A673 (cell line): ENCODE measurements around the gene ERVFRD-1. TPM values are rescaled to one million over a fixed set of nuclear protein-coding genes. Genes with fewer than 3 reads are reported as not detected.
A peak's percentile ranks its signal among the peaks of the same experiment; 100 is the strongest.
"Not testable (repeated sequence)": the region's sequence is repeated elsewhere in the genome, so short reads cannot be mapped to it uniquely, and the experiment has no call there.

Experiments
- BruUV-seq: library from RNA; stranded (reverse); fragments of 400-500 nt; replicated peaks from 2 replicates; lab custom pipeline; 2021; lab: Mats Ljungman, UMichigan
- CTCF ChIA-PET: fragments of 300-600 bp; sonication (Branson Sonifier 250); formaldehyde crosslinking; loops from one replicate; lab custom pipeline; 2022; ENCODE audit warnings: antibody characterized with exemption; lab: Charles Lee
- POLR2A ChIA-PET: fragments of 300-600 bp; sonication (Branson Sonifier 250); formaldehyde crosslinking; loops from one replicate; lab custom pipeline; 2022; ENCODE audit warnings: antibody characterized with exemption; ENCODE audit not compliant: low non-redundant PET; lab: Charles Lee
- DNase-seq: peaks from one replicate; pipeline ENCODE4 v3.0.0-alpha.2; 2015; ENCODE audit warnings: low spot score
- H3K27ac ChIP-seq: fragments of 200-600 bp; sonication (generic); 2 replicates; pipeline ENCODE4 v1.5.1; 2016; ENCODE audit warnings: mixed run types, low read depth, mild to moderate bottlenecking, mixed read lengths, antibody characterized with exemption, low read length; ENCODE audit not compliant: poor library complexity, severe bottlenecking
- H3K27me3 ChIP-seq: fragments of 200-600 bp; sonication (generic); replicated peaks from 2 replicates; pipeline ENCODE4 v1.6.1; 2017; ENCODE audit warnings: mixed run types, low read depth, mild to moderate bottlenecking, mixed read lengths, antibody characterized with exemption, low read length; ENCODE audit not compliant: insufficient read depth, poor library complexity
- H3K36me3 ChIP-seq: fragments of 200-600 bp; sonication (generic); 2 replicates; pipeline ENCODE4 v1.6.1; 2016; ENCODE audit warnings: mixed run types, mild to moderate bottlenecking, mixed read lengths, antibody characterized with exemption, low read length; ENCODE audit not compliant: insufficient read depth, poor library complexity, severe bottlenecking
- H3K4me1 ChIP-seq: fragments of 200-600 bp; sonication (generic); 2 replicates; pipeline ENCODE4 v1.6.1; 2017; ENCODE audit warnings: mixed run types, mild to moderate bottlenecking, mixed read lengths, antibody characterized with exemption, low read length; ENCODE audit not compliant: insufficient read depth, poor library complexity, severe bottlenecking
- H3K4me3 ChIP-seq: fragments of 200-600 bp; sonication (generic); 2 replicates; pipeline ENCODE4 v1.5.1; 2016; ENCODE audit warnings: low read depth, mixed run types, mild to moderate bottlenecking, mixed read lengths, low read length; ENCODE audit not compliant: poor library complexity, severe bottlenecking
- H3K9me3 ChIP-seq: fragments of 200-600 bp; sonication (generic); 2 replicates; pipeline ENCODE4 v1.6.1; 2016; ENCODE audit warnings: mixed run types, low read depth, mild to moderate bottlenecking, mixed read lengths, antibody characterized with exemption, low read length; ENCODE audit not compliant: poor library complexity, severe bottlenecking
- CTCF ChIP-seq: fragments of 300-800, 200-600 bp; sonication (generic); conservative IDR thresholded peaks from 2 replicates; pipeline ENCODE4 v1.5.1; 2017; ENCODE audit warnings: low read depth, mild to moderate bottlenecking, antibody characterized with exemption, low read length, moderate library complexity, mixed read lengths
- EZH2 ChIP-seq: fragments of 200-600 bp; sonication (generic); IDR thresholded peaks from 2 replicates; pipeline ENCODE4 v1.6.1; 2017; ENCODE audit warnings: borderline replicate concordance, low read depth, mild to moderate bottlenecking, mixed read lengths, antibody characterized with exemption, low read length; ENCODE audit not compliant: poor library complexity, severe bottlenecking
- intact Hi-C: fragments of 100-400 bp; cut with micrococcal nuclease; formaldehyde crosslinking; loops from one replicate; pipeline ENCODE4 v1.10.0; 2022; ENCODE audit not compliant: unreplicated experiment
- total RNA-seq: library from RNA; stranded (reverse); gene quantifications from 2 replicates; pipeline ENCODE4 v1.2.3, GENCODE V29; 2021

Gene ERVFRD-1
- total RNA-seq, 1 experiment from 2014 or later = 0.11 TPM

DNA sequence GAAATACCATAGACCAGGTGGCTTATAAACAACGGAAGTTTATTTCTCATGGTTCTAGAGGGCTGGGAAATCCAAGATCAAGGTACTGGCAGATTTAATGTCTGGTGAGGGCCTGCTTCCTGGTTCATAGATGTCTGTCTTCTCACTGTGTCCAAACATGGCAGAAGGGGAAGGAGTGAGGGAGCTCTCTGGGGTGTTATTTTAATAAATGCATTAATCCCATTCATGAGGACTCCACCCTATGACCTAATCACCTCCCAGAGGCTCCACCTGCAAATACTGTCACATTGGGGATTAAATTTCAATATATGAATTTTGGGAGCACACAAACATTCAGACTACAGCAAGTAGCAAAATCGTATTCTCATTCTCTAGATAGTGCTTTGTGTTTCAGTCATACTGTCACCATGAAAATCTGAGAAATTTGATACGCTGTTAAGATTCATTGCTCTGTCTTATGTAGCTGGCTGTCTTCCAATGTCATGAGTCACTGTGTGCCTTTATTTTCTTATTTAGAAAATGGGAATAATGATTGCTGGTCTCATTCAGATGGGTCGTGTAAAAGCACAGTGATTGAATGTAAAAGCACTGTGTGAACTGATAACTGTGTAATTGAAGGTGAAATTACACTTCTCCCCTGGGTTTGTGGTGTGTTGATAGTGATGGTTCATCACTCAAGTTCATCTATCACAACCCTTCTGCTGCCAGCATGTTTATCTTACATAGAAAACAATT is 8.9 kb upstream of the ERVFRD-1 start:
- POLR2A ChIA-PET = no interaction called here

GRCh38 chr6:11115808-11116536 is 4.4 kb upstream of the ERVFRD-1 start:
- H3K4me3 ChIP-seq, H3K27me3 ChIP-seq, intact Hi-C loops, BruUV-seq, H3K27ac ChIP-seq, POLR2A ChIA-PET, H3K9me3 ChIP-seq, CTCF ChIA-PET, H3K36me3 ChIP-seq: not testable (repeated sequence)
- peaks cover 33% of the 10 kb centered on the region for H3K4me1 ChIP-seq
- peak; percentile 39 for DNase-seq

More for the DNA sequence above, 8.9 kb upstream of the ERVFRD-1 start:
- intact Hi-C loops = no loop called here
- BruUV-seq = no TSS peak
- DNase-seq = peak; percentile 84
- no peak for TF ChIP-seq CTCF
- no peak for TF ChIP-seq EZH2
- Histone ChIP-seq H3K4me3 (no peak overlapping the region), H3K27ac (peak overlapping the region; percentile 44), H3K36me3 (no peaks in the 10 kb centered on the region), H3K4me1 (peaks cover 32% of the 10 kb centered on the region), H3K9me3 (no peaks in the 10 kb centered on the region), H3K27me3 (no peaks in the 10 kb centered on the region)
- CTCF ChIA-PET = interaction anchor here (0.6 kb wide), 1 partner anchor 75 kb away, joined by 3 read pairs; no protein-coding TSS in a partner anchor

DNA sequence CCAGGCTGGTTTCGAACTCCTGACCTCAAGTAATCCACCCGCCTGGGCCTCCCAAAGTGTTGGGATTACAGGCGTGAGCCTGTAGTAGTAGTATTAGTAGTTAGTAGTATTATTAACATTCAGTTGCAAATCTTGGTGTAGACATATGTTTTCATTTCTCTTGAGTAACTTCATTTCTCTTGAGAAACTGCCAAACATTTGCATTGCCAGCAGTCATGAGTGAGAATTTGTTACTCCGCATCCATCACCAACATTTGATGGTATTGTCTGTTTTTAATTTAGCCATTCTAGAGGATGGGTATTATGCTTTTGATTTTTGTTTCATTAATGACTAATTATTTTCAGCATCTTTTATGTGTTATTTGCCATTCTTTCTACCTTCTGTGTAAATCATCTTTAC is 1.5 kb upstream of the ERVFRD-1 start:
- Histone ChIP-seq H3K27ac (no peak overlapping the region), H3K36me3 (no peaks in the 10 kb centered on the region), H3K9me3 (no peaks in the 10 kb centered on the region), H3K4me1 (peaks cover 21% of the 10 kb centered on the region), H3K4me3 (no peak overlapping the region), H3K27me3 (no peaks in the 10 kb centered on the region)
- BruUV-seq = no TSS peak
- intact Hi-C loops = no loop called here
- ChIA-PET CTCF (no interaction called here), POLR2A (no interaction called here)
- DNase-seq = no peak
- TF ChIP-seq CTCF (no peak), EZH2 (no peak)
